SJSA1 (cell line): ENCODE measurements around the gene UBA1. TPM values are rescaled to one million over a fixed set of nuclear protein-coding genes. Genes with fewer than 3 reads are reported as not detected.

Experiments used
- DNase-seq, 2 experiments: peaks; one replicate each; pipeline ENCODE4 v3.0.0-alpha.2; 2015 to 2020; ENCODE audit warnings: low spot score in 2 of 2, low read depth in 1 of 2
- H3K27ac ChIP-seq: fragments of 250-450 bp; sonication (Bioruptor Pico); 2 replicates; pipeline ENCODE4 v1.5.1; 2020; ENCODE audit warnings: mild to moderate bottlenecking, moderate library complexity
- H3K27me3 ChIP-seq: fragments of 250-450 bp; sonication (Bioruptor Pico); replicated peaks from 2 replicates; pipeline ENCODE4 v1.5.1; 2020; ENCODE audit warnings: mild to moderate bottlenecking, moderate library complexity
- H3K36me3 ChIP-seq: fragments of 250-450 bp; sonication (Bioruptor Pico); 2 replicates; pipeline ENCODE4 v1.5.1; 2020; ENCODE audit warnings: mild to moderate bottlenecking
- H3K4me1 ChIP-seq: fragments of 250-450 bp; sonication (Bioruptor Pico); replicated peaks from 2 replicates; pipeline ENCODE4 v1.6.1; 2021; ENCODE audit warnings: mild to moderate bottlenecking
- H3K4me3 ChIP-seq: fragments of 250-450 bp; sonication (Bioruptor Pico); 2 replicates; pipeline ENCODE4 v1.5.1; 2020; ENCODE audit warnings: mild to moderate bottlenecking
- H3K9me3 ChIP-seq: fragments of 250-450 bp; sonication (Bioruptor Pico); replicated peaks from 2 replicates; pipeline ENCODE4 v1.5.1; 2020; ENCODE audit warnings: mild to moderate bottlenecking
- total RNA-seq: library from RNA; depleted of rRNA; stranded (reverse); fragments of >200 nt; shearing (Covaris generic); gene quantifications from 2 replicates; pipeline ENCODE4 v1.2.3, GENCODE V29; 2014

Gene UBA1
- total RNA-seq, 1 experiment from 2014 or later = 184 TPM

DNA sequence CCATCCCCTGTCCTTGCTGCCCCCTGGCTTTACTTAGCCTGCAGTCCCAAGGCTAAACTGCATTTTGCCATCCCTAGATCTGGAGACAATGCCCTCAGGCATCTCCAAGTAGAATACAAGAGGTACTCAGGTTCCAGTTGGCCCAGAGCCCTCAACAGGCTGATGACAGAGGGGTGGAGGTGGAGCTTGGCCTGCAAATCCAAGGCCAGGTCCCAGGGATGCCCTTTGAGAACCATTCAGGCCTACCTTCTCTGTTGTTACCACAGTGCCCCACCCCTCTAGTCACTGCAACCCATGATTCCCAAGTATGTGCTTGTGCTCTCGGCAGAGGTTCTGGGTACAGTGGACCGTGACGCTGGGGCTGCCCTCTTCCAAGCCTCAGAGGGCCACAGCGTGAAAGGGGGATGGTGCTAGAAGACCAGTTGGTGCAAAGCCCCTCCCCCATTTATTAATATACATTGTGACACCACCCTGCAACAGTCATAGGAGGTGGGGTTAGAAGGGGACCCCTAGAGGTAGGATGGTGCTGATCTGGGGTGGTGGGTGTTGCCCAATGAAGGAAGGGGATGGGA lies 6.4 kb upstream of the UBA1 start:
- H3K27ac ChIP-seq = no peak overlapping the region
- no peaks in the 10 kb centered on the region for H3K27me3 ChIP-seq
- H3K4me3 ChIP-seq = no peak overlapping the region
- H3K9me3 ChIP-seq = no peaks in the 10 kb centered on the region
- no peak for DNase-seq
- peaks cover 3% of the 10 kb centered on the region; the same call in 1 of the 2 replicates for H3K4me1 ChIP-seq
- peaks cover 18% of the 10 kb centered on the region for H3K36me3 ChIP-seq

DNA sequence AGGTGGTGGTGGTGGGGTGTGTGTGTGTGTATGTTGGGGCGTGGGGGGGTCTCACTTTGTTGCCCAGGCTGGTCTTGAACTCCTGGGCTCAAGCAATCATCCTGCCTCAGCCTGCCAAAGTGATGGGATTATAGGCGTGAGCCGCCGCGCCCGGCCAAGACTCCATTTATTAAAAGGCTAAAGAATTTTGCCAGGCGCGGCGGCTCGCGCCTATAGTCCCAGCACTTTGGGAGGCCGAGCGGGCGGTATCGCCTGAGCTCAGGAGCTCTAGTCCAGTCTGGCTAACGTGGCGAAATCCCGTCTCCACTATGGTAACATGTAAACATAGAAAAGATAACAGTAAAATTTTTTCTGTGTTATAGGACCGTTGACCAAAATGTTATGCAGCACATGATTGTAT lies 3.7 kb upstream of the UBA1 start:
- peaks cover 21% of the 10 kb centered on the region for H3K36me3 ChIP-seq
- H3K27ac ChIP-seq = no peak overlapping the region
- no peak for DNase-seq
- H3K9me3 ChIP-seq = no peaks in the 10 kb centered on the region
- no peaks in the 10 kb centered on the region for H3K27me3 ChIP-seq
- H3K4me1 ChIP-seq = peaks cover 9% of the 10 kb centered on the region
- H3K4me3 ChIP-seq = no peak overlapping the region

DNA sequence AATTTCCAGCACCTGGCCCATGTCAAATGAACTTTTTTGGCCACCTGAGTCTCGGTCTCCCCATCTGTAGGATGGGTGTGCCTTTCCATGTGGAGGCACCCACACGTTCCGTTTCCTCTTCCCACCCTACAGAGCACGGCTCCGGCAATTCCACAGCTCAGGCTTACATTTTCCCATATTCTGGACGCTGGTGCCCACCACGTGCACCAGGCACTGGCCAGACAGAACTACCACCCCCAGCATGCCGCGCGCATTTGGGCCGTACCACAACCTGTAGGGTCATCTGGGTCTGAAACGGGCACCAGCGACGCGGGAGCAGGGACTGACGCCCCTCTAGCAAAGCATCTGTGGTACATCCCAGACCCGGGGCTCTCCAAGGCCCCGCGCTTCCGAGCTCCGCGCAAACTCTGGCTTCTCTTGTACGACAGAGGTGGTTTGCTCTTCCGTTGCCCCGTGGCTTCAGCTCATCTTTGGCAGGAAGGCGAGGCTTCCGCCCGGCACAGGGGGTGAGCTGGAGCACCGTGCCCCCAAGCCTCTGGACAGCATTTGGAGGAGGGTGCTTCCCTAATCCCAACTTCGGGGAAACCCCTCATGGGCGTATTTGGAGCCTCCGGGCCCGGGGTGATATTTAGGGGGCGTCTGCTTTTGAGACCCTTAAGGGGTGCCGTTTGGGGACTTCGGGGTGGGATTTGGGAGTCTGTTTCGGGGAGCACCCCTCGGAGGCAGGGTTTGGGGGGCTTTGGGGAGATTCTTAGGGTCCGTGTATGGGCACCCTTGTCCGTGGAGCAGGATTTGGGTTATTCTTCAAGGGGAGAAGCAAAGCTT lies 3.0 kb upstream of the UBA1 start:
- Histone ChIP-seq H3K36me3 (peaks cover 18% of the 10 kb centered on the region), H3K9me3 (no peaks in the 10 kb centered on the region), H3K4me1 (peaks cover 12% of the 10 kb centered on the region), H3K27ac (peak overlapping the region; percentile 12; the same call in 1 of the 2 replicates), H3K4me3 (peak overlapping the region; percentile 50), H3K27me3 (no peaks in the 10 kb centered on the region)
- peak; percentile 74 to 91 for DNase-seq

DNA sequence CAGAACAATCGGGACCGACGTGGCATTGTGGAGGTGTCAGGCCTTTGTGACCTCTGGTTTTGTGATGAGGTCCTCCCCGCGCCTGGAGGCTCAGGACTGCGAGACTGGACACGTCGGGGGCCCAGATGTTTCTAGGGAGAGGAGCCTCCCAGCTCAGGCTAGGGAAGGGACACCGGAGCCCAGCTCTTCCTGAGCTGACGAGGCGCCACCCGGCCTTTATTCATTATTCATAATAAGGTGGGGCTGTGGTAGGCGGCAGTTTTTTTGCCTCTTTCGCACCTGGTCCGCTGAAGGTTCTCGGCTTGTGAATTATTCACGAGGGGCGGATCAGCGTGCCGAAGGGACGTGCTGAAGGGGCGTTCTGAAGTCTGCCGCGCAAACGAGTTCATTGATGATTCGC lies 2.3 kb upstream of the UBA1 start:
- H3K9me3 ChIP-seq = no peaks in the 10 kb centered on the region
- H3K36me3 ChIP-seq = peaks cover 18% of the 10 kb centered on the region
- peaks cover 15% of the 10 kb centered on the region for H3K4me1 ChIP-seq
- peak overlapping the region; percentile 50 for H3K4me3 ChIP-seq
- DNase-seq = peak in 1 of 2 experiments; percentile 15
- H3K27me3 ChIP-seq = no peaks in the 10 kb centered on the region
- no peak overlapping the region for H3K27ac ChIP-seq

DNA sequence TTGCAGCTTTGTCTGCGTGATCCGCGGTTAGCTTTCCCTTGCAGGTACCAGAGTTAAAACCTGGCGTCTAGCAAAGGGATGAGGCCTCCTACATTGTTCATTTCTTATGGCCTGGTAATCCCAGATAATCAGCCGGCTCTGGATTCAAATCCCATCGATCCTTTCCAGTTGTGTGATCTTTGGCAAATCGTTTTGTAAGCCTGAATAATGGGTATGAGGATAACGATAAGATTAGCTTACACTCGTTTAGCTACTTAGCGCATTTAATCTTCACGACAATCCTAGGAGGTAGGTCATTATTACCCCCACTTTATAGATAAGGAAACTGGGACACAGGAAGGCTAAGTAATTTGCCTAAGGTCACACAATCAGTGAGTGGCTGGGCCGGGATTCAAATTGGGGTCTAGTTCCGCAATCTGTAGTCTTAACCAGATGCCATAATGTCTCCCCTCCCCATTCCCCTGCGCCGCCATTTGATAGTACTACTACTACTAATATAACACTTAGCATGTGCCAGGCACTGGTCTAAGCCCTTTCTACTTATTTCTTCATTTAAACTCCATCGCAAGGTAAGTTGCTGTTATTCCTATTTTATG lies 1.7 kb upstream of the UBA1 start:
- H3K36me3 ChIP-seq = peaks cover 22% of the 10 kb centered on the region
- peak overlapping the region; percentile 50 for H3K4me3 ChIP-seq
- H3K27me3 ChIP-seq = no peaks in the 10 kb centered on the region
- peaks cover 16% of the 10 kb centered on the region for H3K4me1 ChIP-seq
- H3K9me3 ChIP-seq = no peaks in the 10 kb centered on the region
- no peak for DNase-seq
- H3K27ac ChIP-seq = no peak overlapping the region

DNA sequence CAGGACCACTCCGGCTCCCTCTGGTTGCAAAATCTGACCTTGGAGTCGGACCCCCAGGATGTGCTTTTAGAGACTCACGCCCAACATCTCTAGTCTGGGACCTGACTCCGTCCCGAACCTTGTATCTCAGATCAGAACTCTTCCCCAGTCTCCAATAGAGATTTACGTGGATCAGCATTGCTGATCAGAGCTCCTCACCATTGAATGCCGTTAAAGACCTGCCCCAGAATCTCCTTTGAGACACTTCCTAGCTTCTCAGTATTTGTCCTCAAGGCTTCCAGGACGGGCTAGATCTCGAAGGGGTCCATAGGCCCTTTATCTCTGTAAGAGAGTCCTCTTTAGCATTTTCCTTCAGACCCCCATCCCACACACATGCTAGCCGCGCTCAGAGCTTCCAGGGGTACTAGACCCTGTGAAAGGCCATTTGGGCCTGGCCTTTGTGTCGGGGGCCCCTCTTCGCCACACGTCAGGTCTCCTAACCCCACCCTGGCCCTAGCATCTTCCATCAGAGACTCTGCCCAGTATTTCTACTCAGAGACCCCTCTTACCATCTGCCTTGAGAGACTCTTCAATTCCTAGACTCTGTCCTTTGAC lies 662 bp downstream of the UBA1 start:
- Histone ChIP-seq H3K4me1 (peaks cover 24% of the 10 kb centered on the region), H3K27ac (peak overlapping the region; percentile 94), H3K4me3 (peak overlapping the region; percentile 87), H3K27me3 (no peaks in the 10 kb centered on the region), H3K9me3 (no peaks in the 10 kb centered on the region), H3K36me3 (peaks cover 42% of the 10 kb centered on the region)
- DNase-seq = no peak

DNA sequence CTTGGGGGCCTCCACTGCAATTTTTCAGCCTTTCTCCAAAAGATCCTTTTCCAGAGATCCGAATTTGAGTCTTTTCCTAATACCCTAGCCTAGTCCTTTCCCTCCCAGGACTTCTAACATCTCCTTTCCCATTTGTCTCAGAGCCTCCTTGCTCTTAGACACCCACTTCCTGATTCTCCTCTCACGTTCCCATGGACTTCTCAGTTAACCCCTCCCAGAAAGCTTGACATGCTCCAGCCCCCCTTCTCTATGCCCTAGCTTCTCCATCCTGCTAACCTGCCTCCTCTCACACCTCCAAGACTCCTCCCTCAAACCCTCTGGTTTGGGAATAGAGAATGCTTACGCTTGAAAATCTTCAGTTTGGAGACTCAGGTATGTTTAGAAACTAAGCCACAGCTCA lies 2.5 kb downstream of the UBA1 start:
- H3K27me3 ChIP-seq = no peaks in the 10 kb centered on the region
- no peak for DNase-seq
- H3K27ac ChIP-seq = no peak overlapping the region
- peaks cover 57% of the 10 kb centered on the region for H3K36me3 ChIP-seq
- no peaks in the 10 kb centered on the region for H3K9me3 ChIP-seq
- peaks cover 24% of the 10 kb centered on the region for H3K4me1 ChIP-seq
- no peak overlapping the region for H3K4me3 ChIP-seq

DNA sequence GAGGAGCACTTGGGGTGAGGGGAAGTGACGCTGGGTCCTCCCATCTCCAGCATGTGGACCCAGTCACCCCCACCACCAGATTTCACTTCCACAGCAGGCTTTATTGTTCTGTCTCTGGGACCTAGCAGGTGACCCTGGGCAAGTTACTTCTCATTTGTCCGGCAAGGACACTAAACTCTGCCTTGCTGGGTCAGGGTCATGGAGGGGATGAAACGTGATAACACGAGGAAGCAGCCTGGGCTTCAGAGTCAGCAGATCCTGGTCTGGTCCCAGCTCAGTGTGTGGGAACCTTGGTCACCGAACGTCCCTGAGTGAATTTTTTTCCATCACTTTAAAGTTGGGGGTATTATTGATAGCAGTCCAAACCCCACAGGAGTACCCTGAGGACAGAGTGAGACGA lies 3.9 kb downstream of the UBA1 start:
- no peak for DNase-seq
- Histone ChIP-seq H3K4me3 (no peak overlapping the region), H3K27ac (no peak overlapping the region), H3K4me1 (peaks cover 22% of the 10 kb centered on the region), H3K36me3 (peaks cover 71% of the 10 kb centered on the region), H3K27me3 (no peaks in the 10 kb centered on the region), H3K9me3 (no peaks in the 10 kb centered on the region)

DNA sequence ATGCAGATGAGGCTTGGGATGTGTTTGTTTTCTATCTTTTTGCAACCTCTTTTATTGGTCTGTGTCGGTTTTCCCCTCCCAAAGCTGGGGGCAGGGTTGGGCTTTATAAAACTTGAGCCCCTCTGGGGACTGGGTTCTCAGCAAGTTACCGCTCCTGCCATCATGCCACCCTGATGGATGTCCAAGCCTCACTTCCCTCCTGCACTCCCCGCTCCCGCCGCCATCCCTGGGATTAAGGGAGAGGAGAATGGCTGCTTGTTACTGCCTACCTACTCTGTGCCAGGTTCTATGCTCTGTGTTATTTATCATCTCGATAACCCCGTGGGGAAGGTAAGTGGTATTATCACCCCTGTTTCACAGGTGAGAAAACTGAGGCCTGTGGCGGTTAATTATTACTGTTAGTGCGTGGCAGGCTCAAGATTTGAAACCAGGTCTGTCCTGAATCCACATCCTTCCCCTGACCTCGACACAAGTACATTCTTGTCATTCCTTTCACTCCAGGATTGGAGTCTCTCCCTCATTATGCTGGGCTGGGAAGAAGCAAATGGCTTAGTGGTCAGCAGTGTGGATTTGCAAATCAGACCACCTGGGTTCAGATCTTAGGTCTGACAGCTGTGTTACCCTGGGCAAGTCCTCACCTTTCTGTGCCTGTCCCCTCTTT lies 4.5 kb downstream of the UBA1 start:
- Histone ChIP-seq H3K27ac (no peak overlapping the region), H3K36me3 (peaks cover 74% of the 10 kb centered on the region), H3K4me3 (no peak overlapping the region), H3K9me3 (no peaks in the 10 kb centered on the region), H3K27me3 (no peaks in the 10 kb centered on the region), H3K4me1 (peaks cover 18% of the 10 kb centered on the region)
- no peak for DNase-seq

DNA sequence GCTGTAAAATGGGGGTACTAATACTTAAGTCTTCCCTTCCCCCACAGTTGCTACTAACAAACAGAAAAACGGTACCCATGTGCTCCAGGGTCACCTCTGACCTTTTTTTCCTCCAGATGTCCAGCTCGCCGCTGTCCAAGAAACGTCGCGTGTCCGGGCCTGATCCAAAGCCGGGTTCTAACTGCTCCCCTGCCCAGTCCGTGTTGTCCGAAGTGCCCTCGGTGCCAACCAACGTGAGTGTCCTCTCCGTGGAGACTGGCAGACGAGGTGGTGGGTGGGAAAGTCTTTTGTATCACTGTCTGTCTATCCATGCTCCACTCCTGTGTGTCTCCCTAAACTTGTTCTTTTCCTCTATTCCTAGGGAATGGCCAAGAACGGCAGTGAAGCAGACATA lies 5.1 kb downstream of the UBA1 start:
- peaks cover 16% of the 10 kb centered on the region; the same call in 1 of the 2 replicates for H3K4me1 ChIP-seq
- H3K36me3 ChIP-seq = peaks cover 76% of the 10 kb centered on the region
- H3K27ac ChIP-seq = no peak overlapping the region
- H3K9me3 ChIP-seq = no peaks in the 10 kb centered on the region
- no peaks in the 10 kb centered on the region for H3K27me3 ChIP-seq
- H3K4me3 ChIP-seq = no peak overlapping the region
- no peak for DNase-seq

DNA sequence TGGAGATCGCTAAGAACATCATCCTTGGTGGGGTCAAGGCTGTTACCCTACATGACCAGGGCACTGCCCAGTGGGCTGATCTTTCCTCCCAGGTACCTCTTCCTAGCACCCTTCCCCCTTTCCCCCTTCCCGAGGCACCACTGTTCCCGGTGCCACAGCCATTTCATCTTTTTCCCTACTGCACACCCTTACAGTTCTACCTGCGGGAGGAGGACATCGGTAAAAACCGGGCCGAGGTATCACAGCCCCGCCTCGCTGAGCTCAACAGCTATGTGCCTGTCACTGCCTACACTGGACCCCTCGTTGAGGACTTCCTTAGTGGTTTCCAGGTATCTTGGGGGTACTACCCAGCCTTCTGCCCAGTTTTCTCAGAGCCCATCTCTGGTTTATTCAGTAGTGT lies 5.7 kb downstream of the UBA1 start:
- H3K9me3 ChIP-seq = no peaks in the 10 kb centered on the region
- H3K27me3 ChIP-seq = no peaks in the 10 kb centered on the region
- H3K4me3 ChIP-seq = no peak overlapping the region
- H3K36me3 ChIP-seq = peaks cover 73% of the 10 kb centered on the region
- DNase-seq = no peak
- H3K27ac ChIP-seq = no peak overlapping the region
- peaks cover 16% of the 10 kb centered on the region; the same call in 1 of the 2 replicates for H3K4me1 ChIP-seq

DNA sequence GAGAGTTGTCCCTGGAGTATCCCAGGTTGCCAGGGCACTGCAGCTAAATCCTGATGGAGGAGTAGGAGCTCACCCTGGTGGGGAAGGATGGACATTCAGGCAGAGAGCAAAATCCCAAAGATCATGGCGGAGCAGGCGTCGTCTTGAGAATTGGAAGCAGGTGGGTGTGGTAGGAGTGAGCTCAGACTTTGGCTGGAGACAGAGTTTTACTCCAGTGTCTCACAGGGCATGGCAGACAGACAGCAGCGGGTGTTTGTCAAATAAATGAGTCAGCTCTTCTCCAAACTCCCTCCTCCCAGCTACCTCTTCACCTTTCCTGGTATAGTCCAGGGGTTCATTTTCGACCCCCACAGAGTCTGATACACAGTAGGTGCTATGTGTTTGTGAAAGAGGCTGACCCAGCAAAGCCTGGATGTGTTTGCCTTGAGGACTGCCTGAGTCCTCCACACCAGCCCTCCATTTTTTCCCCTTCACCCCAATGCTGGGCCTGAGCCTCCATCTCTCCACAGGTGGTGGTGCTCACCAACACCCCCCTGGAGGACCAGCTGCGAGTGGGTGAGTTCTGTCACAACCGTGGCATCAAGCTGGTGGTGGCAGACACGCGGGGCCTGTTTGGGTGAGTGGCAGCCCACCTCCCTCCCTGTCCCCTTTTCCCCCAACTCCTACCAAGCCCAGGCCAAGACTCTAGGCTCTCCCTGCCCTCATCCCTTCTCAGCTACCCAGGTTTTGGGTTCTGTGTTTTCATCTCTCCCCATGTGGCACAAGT lies 6.9 kb downstream of the UBA1 start:
- peaks cover 13% of the 10 kb centered on the region; the same call in 1 of the 2 replicates for H3K4me1 ChIP-seq
- DNase-seq = no peak
- H3K4me3 ChIP-seq = no peak overlapping the region
- H3K36me3 ChIP-seq = peaks cover 81% of the 10 kb centered on the region
- H3K9me3 ChIP-seq = no peaks in the 10 kb centered on the region
- no peaks in the 10 kb centered on the region for H3K27me3 ChIP-seq
- H3K27ac ChIP-seq = no peak overlapping the region
